IMR-90 (cell line): ENCODE measurements around the gene TMC3. TPM values are rescaled to one million over a fixed set of nuclear protein-coding genes. Genes with fewer than 3 reads are reported as not detected.

Source experiments
- ATAC-seq: fragments of 200-7000 bp; cut with Tn5 transposase; 2 replicates; pipeline ENCODE4 v1.9.1; 2020; ENCODE audit warnings: low read depth, mild to moderate bottlenecking, moderate library complexity
- BruUV-seq: library from RNA; stranded (reverse); fragments of 400-500 nt; replicated peaks from 2 replicates; lab custom pipeline; 2021; lab: Mats Ljungman, UMichigan
- CTCF ChIA-PET: fragments of 300-600 bp; formaldehyde crosslinking; extraction: SDS; loops from one replicate; lab custom pipeline; 2021; ENCODE audit warnings: antibody characterized with exemption; lab: Yijun Ruan, JAX
- POLR2A ChIA-PET: fragments of 300-600 bp; sonication (Branson Sonifier 250); formaldehyde crosslinking; loops from one replicate; lab custom pipeline; 2022; ENCODE audit warnings: antibody characterized with exemption; ENCODE audit not compliant: unreplicated experiment; lab: Charles Lee
- DNase-seq: peaks from one replicate; pipeline ENCODE4 v3.0.0; 2013
- H2AFZ ChIP-seq: replicated peaks from 2 replicates; pipeline ENCODE3; 2013; ENCODE audit warnings: low read length, mild to moderate bottlenecking; ENCODE audit not compliant: poor library complexity
- H2AK5ac ChIP-seq: 2 replicates; pipeline ENCODE4 v1.6.1; 2013; ENCODE audit warnings: low read depth, low read length, inconsistent platforms
- H2AK9ac ChIP-seq: replicated peaks from 2 replicates; pipeline ENCODE3; 2013; ENCODE audit warnings: mild to moderate bottlenecking, low read depth, low read length, moderate library complexity; ENCODE audit not compliant: poor library complexity
- H2BK120ac ChIP-seq: 2 replicates; pipeline ENCODE4 v1.6.1; 2013; ENCODE audit warnings: low read depth, low read length, inconsistent platforms
- H2BK15ac ChIP-seq: 3 replicates; pipeline ENCODE4 v1.6.1; 2013; ENCODE audit warnings: low read depth, low read length, inconsistent platforms
- H2BK20ac ChIP-seq: 2 replicates; pipeline ENCODE4 v1.6.1; 2013; ENCODE audit warnings: low read depth, mild to moderate bottlenecking, inconsistent platforms, low read length, moderate library complexity
- H2BK5ac ChIP-seq: 2 replicates; pipeline ENCODE4 v1.6.1; 2013; ENCODE audit warnings: mild to moderate bottlenecking, low read depth, low read length, inconsistent platforms; ENCODE audit not compliant: poor library complexity, severe bottlenecking
- H3K14ac ChIP-seq: replicated peaks from 2 replicates; pipeline ENCODE4 v1.6.1; 2013; ENCODE audit warnings: low read depth, low read length, inconsistent platforms
- H3K18ac ChIP-seq: 2 replicates; pipeline ENCODE4 v1.6.1; 2013; ENCODE audit warnings: low read depth, low read length, control low read depth
- H3K23ac ChIP-seq: 2 replicates; pipeline ENCODE4 v1.6.1; 2013; ENCODE audit warnings: low read depth, low read length, inconsistent platforms
- H3K27ac ChIP-seq: 2 replicates; pipeline ENCODE4 v1.5.1; 2013; ENCODE audit warnings: mild to moderate bottlenecking, control low read depth, low read length; ENCODE audit not compliant: insufficient read depth
- H3K27me3 ChIP-seq: 2 replicates; pipeline ENCODE4 v1.6.1; 2013; ENCODE audit warnings: low read length; ENCODE audit not compliant: control insufficient read depth, insufficient read depth
- H3K36me3 ChIP-seq: 2 replicates; pipeline ENCODE4 v1.6.1; 2013; ENCODE audit warnings: low read length, mixed read lengths; ENCODE audit not compliant: control insufficient read depth, insufficient read depth
- H3K4ac ChIP-seq: 2 replicates; pipeline ENCODE4 v1.6.1; 2013; ENCODE audit warnings: low read depth, low read length, inconsistent platforms
- H3K4me1 ChIP-seq: 2 replicates; pipeline ENCODE4 v1.6.1; 2013; ENCODE audit warnings: low read length, mixed read lengths; ENCODE audit not compliant: control insufficient read depth, insufficient read depth
- H3K4me2 ChIP-seq: 2 replicates; pipeline ENCODE4 v1.6.1; 2013; ENCODE audit warnings: low read depth, mild to moderate bottlenecking, control low read depth, low read length, moderate library complexity
- H3K4me3 ChIP-seq: 2 replicates; pipeline ENCODE4 v1.5.1; 2013; ENCODE audit warnings: low read depth, mild to moderate bottlenecking, control low read depth, low read length, moderate library complexity; ENCODE audit not compliant: insufficient read depth
- H3K56ac ChIP-seq: 2 replicates; pipeline ENCODE4 v1.6.1; 2013; ENCODE audit warnings: low read length, inconsistent platforms; ENCODE audit not compliant: insufficient read depth; ENCODE audit errors: extremely low read depth
- H3K79me1 ChIP-seq, 2 experiments: 2 replicates each; pipeline ENCODE4 v1.6.1; 2013; ENCODE audit warnings: low read length in 2 of 2, inconsistent platforms in 1 of 2, low read depth in 1 of 2
- H3K9ac ChIP-seq: 2 replicates; pipeline ENCODE4 v1.6.1; 2013; ENCODE audit warnings: low read depth, low read length, control low read depth
- H3K9me1 ChIP-seq: 2 replicates; pipeline ENCODE4 v1.6.1; 2013; ENCODE audit warnings: low read length, inconsistent platforms; ENCODE audit not compliant: insufficient read depth
- H3K9me3 ChIP-seq: 2 replicates; pipeline ENCODE4 v1.6.1; 2013; ENCODE audit warnings: low read length; ENCODE audit not compliant: control insufficient read depth, insufficient read depth
- H4K20me1 ChIP-seq: 2 replicates; pipeline ENCODE4 v1.6.1; 2013; ENCODE audit warnings: low read length, inconsistent platforms; ENCODE audit not compliant: insufficient read depth
- H4K5ac ChIP-seq: 2 replicates; pipeline ENCODE4 v1.6.1; 2013; ENCODE audit warnings: mild to moderate bottlenecking, low read depth, low read length, control low read depth
- H4K8ac ChIP-seq, 2 experiments: 2 replicates each; pipeline ENCODE4 v1.6.1; 2013; ENCODE audit warnings: low read depth in 2 of 2, low read length in 2 of 2, control low read depth in 1 of 2, inconsistent platforms in 1 of 2
- H4K91ac ChIP-seq: 2 replicates; pipeline ENCODE4 v1.6.1; 2013; ENCODE audit warnings: low read depth, low read length, inconsistent platforms; ENCODE audit not compliant: insufficient read depth
- BHLHE40 ChIP-seq: fragments of 150-350 bp; IDR thresholded peaks from 2 replicates; pipeline ENCODE4 v1.6.1; 2016; ENCODE audit warnings: mild to moderate bottlenecking, low read depth, low read length
- CEBPB ChIP-seq: IDR thresholded peaks from 2 replicates; pipeline ENCODE4 v1.6.1; 2012; ENCODE audit warnings: low read depth, low read length, improper control_type of control experiment
- CHD1 ChIP-seq: IDR thresholded peaks from 2 replicates; pipeline ENCODE4 v1.6.1; 2012; ENCODE audit warnings: low read depth, low read length, improper control_type of control experiment
- MAFK ChIP-seq: IDR thresholded peaks from 2 replicates; pipeline ENCODE4 v1.6.1; 2012; ENCODE audit warnings: low read depth, low read length, improper control_type of control experiment
- MAZ ChIP-seq: IDR thresholded peaks from 2 replicates; pipeline ENCODE4 v1.6.1; 2012; ENCODE audit warnings: low read depth, mild to moderate bottlenecking, low read length, improper control_type of control experiment, moderate library complexity, borderline replicate concordance
- MXI1 ChIP-seq: IDR thresholded peaks from 2 replicates; pipeline ENCODE4 v1.6.1; 2012; ENCODE audit warnings: low read depth, mild to moderate bottlenecking, low read length, moderate library complexity, borderline replicate concordance
- NFE2L2 ChIP-seq: fragments of 150-350 bp; IDR thresholded peaks from 2 replicates; pipeline ENCODE4 v1.6.1; 2016; ENCODE audit warnings: low read depth, mild to moderate bottlenecking, low read length
- POLR2A ChIP-seq: IDR thresholded peaks from 2 replicates; pipeline ENCODE4 v1.6.1; 2012; ENCODE audit warnings: mild to moderate bottlenecking, low read depth, low read length
- RAD21 ChIP-seq: IDR thresholded peaks from 2 replicates; pipeline ENCODE4 v1.6.1; 2012; ENCODE audit warnings: low read length, improper control_type of control experiment
- RCOR1 ChIP-seq: IDR thresholded peaks from 2 replicates; pipeline ENCODE4 v1.6.1; 2012; ENCODE audit warnings: mild to moderate bottlenecking, low read length, improper control_type of control experiment; ENCODE audit not compliant: insufficient replicate concordance
- RFX5 ChIP-seq: IDR thresholded peaks from 2 replicates; pipeline ENCODE4 v1.8.0; 2012; ENCODE audit warnings: low read depth, mild to moderate bottlenecking, low read length, moderate library complexity
- SMC3 ChIP-seq: fragments of 150-350 bp; IDR thresholded peaks from 2 replicates; pipeline ENCODE4 v1.6.1; 2016; ENCODE audit warnings: low read depth, mild to moderate bottlenecking, antibody characterized with exemption, low read length, moderate library complexity
- WGBS, 2 experiments: methylation state at CpG; one replicate each; pipeline versions ENCODE4 v1.1.5 to v1.1.7; 2013; ENCODE audit warnings: missing lambda C conversion rate in 2 of 2; ENCODE audit not compliant: insufficient read length in 1 of 2; ENCODE audit errors: extremely low coverage in 2 of 2; 5-methylcytosine and 5-hydroxymethylcytosine counted together
- dilution Hi-C: fragments of 300-500 bp; cut with HindIII; formaldehyde crosslinking; loops from one replicate; pipeline ENCODE4 v1.14.3; 2018; ENCODE audit warnings: low sequenced_read_pairs; ENCODE audit not compliant: unreplicated experiment
- in situ Hi-C: fragments of 300-500 bp; cut with MboI; formaldehyde crosslinking; loops from 3 replicates; pipeline ENCODE4 v1.14.3; 2019; ENCODE audit warnings: low sequenced_read_pairs, inconsistent platforms, mixed read lengths
- intact Hi-C: fragments of 100-400 bp; cut with micrococcal nuclease; formaldehyde crosslinking; loops from 2 replicates; pipeline ENCODE4 v1.10.0; 2022
- polyA plus RNA-seq, 3 experiments: library from polyadenylated mRNA; depleted of rRNA; stranded (reverse); fragments of >200 nt; gene quantifications; 2 replicates each; pipeline ENCODE4 v1.2.3, GENCODE V29; 2012; ENCODE audit warnings: low replicate concordance in 1 of 3
- total RNA-seq: library from RNA; depleted of rRNA; stranded (reverse); fragments of >200 nt; gene quantifications from 2 replicates; pipeline ENCODE4 v1.2.3, GENCODE V29; 2012
- TF ChIP-seq, protein P1 (sequence below): conservative IDR thresholded peaks from 2 replicates; pipeline ENCODE4 v1.5.1; 2012; ENCODE audit warnings: mild to moderate bottlenecking, low read depth, low read length, improper control_type of control experiment
- TF ChIP-seq, protein P2 (sequence below): fragments of 150-350 bp; IDR thresholded peaks from 2 replicates; pipeline ENCODE4 v1.6.1; 2017; ENCODE audit warnings: mild to moderate bottlenecking, antibody characterized with exemption, low read length, low read depth
- TF ChIP-seq, protein P3 (sequence below): fragments of 150-350 bp; IDR thresholded peaks from 2 replicates; pipeline ENCODE4 v1.6.1; 2016; ENCODE audit warnings: low read depth, mild to moderate bottlenecking, low read length, moderate library complexity, borderline replicate concordance

Gene TMC3
- total and polyA plus RNA-seq, 2 of the 4 experiments (the other 2 are of a cell fraction): not detected

DNA sequence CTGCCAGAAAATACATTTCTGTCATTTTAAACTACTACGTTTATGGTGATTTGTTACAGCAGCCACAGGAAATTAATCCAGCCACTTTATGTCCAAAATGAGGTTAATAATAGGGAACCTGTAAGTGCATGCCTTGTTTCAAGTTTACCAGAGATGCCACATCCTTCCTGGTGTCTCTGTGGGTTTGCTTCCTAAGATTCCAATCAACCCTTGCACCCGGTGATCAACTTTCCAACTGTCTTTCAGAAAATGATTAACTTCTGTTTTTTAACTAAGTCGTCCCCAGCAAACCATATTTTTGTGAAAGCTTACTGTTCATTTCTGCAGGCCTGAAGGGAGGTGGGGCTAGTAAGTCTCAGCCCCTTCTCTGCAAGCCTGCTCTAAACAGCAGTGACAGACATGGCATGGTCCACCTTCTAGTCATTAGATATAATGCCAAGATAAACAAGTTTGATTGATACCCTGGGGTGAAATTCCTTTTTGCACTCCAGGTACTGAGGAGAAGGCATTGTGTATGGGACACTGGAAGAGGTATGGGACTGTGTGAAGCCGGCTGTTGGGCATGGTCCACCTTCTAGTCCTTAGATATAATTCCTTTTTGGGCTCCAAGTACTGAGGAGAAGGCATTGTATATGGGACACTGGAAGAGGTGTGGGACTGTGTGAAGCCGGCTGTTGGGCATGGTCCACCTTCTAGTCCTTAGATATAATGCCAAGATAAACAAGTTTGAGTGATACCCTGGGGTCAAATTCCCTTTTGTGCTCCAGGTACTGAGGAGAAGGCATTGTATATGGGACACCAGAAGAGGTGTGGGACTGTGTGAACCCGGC is 11.1 kb upstream of the TMC3 start:
- Histone ChIP-seq H3K9me3 (peaks cover 2% of the 10 kb centered on the region; the same call in 1 of the 2 replicates), H2AK9ac (no peak overlapping the region), H2BK15ac (no peak overlapping the region), H3K4me3 (no peak overlapping the region), H3K79me1 (no peaks in the 10 kb centered on the region), H3K18ac (no peak overlapping the region), H2AK5ac (no peak overlapping the region), H2BK20ac (no peak overlapping the region), H3K36me3 (no peaks in the 10 kb centered on the region), H2BK5ac (no peak overlapping the region), H3K4ac (no peak overlapping the region), H3K9ac (no peak overlapping the region), H4K5ac (no peak overlapping the region), H4K20me1 (no peaks in the 10 kb centered on the region), H3K14ac (no peak overlapping the region), H2AFZ (no peak overlapping the region), H3K4me2 (no peak overlapping the region), H3K9me1 (peaks cover 7% of the 10 kb centered on the region; the same call in 1 of the 2 replicates), H3K27ac (no peak overlapping the region), H3K27me3 (peaks cover 2% of the 10 kb centered on the region; the same call in 1 of the 2 replicates), H3K23ac (no peak overlapping the region), H4K8ac (no peak overlapping the region), H2BK120ac (no peak overlapping the region), H4K91ac (no peak overlapping the region), H3K56ac (no peak overlapping the region), H3K4me1 (peaks cover 5% of the 10 kb centered on the region; the same call in 1 of the 2 replicates)
- in situ Hi-C loops: no loop called here
- CTCF ChIA-PET: no interaction called here
- no TSS peak for BruUV-seq
- WGBS, 2 experiments: 100% methylated on average over 1 of the region's 6 CpGs; no CpG with 5 or more reads in 1 of the 2 experiments
- intact Hi-C loops: loop anchor here (5.0 kb wide), 2 partner anchors 43 to 58 kb away; no protein-coding TSS in a partner anchor
- dilution Hi-C loops: no loop called here
- POLR2A ChIA-PET: no interaction called here
- DNase-seq: no peak
- ATAC-seq: no peak
- TF ChIP-seq MXI1: no peak
- TF ChIP-seq, protein P1, sequence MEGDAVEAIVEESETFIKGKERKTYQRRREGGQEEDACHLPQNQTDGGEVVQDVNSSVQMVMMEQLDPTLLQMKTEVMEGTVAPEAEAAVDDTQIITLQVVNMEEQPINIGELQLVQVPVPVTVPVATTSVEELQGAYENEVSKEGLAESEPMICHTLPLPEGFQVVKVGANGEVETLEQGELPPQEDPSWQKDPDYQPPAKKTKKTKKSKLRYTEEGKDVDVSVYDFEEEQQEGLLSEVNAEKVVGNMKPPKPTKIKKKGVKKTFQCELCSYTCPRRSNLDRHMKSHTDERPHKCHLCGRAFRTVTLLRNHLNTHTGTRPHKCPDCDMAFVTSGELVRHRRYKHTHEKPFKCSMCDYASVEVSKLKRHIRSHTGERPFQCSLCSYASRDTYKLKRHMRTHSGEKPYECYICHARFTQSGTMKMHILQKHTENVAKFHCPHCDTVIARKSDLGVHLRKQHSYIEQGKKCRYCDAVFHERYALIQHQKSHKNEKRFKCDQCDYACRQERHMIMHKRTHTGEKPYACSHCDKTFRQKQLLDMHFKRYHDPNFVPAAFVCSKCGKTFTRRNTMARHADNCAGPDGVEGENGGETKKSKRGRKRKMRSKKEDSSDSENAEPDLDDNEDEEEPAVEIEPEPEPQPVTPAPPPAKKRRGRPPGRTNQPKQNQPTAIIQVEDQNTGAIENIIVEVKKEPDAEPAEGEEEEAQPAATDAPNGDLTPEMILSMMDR: no peak
- no peak for TF ChIP-seq RAD21
- TF ChIP-seq, protein P2, sequence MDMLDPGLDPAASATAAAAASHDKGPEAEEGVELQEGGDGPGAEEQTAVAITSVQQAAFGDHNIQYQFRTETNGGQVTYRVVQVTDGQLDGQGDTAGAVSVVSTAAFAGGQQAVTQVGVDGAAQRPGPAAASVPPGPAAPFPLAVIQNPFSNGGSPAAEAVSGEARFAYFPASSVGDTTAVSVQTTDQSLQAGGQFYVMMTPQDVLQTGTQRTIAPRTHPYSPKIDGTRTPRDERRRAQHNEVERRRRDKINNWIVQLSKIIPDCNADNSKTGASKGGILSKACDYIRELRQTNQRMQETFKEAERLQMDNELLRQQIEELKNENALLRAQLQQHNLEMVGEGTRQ: no peak
- no peak for TF ChIP-seq NFE2L2
- no peak for TF ChIP-seq MAFK
- TF ChIP-seq POLR2A: no peak
- TF ChIP-seq RFX5: no peak
- no peak for TF ChIP-seq SMC3
- no peak for TF ChIP-seq BHLHE40
- TF ChIP-seq, protein P3, sequence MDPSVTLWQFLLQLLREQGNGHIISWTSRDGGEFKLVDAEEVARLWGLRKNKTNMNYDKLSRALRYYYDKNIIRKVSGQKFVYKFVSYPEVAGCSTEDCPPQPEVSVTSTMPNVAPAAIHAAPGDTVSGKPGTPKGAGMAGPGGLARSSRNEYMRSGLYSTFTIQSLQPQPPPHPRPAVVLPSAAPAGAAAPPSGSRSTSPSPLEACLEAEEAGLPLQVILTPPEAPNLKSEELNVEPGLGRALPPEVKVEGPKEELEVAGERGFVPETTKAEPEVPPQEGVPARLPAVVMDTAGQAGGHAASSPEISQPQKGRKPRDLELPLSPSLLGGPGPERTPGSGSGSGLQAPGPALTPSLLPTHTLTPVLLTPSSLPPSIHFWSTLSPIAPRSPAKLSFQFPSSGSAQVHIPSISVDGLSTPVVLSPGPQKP: no peak
- no peak for TF ChIP-seq RCOR1
- no peak for TF ChIP-seq MAZ
- no peak for TF ChIP-seq CHD1
- TF ChIP-seq CEBPB: no peak
